ENCODE data around the gene OLFML1.

Gene OLFML1

DNA sequence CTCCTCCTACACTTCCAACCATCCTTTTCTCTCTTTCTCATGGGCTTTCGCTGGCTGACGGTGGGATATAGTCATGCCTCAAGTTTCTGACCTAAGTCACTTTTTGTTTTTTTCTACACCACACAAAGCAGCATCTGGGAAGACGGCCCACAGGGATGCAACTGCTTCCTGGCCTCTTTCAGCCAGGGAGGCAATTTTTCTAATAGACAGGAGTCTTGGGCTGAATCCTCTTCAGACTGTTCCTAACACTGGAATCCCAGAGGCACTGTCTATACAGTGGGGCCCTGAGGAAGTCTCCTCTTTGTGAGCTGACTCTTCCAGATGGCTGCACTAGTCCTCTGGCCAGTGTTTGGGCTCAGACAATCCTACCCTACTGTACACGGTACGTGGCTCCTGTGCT is 39.7 kb upstream of the OLFML1 start:
- TF ChIP-seq ZFX (IDR thresholded peaks at IDR 0.05) = no peak
- TF ChIP-seq, protein P1, sequence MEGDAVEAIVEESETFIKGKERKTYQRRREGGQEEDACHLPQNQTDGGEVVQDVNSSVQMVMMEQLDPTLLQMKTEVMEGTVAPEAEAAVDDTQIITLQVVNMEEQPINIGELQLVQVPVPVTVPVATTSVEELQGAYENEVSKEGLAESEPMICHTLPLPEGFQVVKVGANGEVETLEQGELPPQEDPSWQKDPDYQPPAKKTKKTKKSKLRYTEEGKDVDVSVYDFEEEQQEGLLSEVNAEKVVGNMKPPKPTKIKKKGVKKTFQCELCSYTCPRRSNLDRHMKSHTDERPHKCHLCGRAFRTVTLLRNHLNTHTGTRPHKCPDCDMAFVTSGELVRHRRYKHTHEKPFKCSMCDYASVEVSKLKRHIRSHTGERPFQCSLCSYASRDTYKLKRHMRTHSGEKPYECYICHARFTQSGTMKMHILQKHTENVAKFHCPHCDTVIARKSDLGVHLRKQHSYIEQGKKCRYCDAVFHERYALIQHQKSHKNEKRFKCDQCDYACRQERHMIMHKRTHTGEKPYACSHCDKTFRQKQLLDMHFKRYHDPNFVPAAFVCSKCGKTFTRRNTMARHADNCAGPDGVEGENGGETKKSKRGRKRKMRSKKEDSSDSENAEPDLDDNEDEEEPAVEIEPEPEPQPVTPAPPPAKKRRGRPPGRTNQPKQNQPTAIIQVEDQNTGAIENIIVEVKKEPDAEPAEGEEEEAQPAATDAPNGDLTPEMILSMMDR (conservative IDR thresholded peaks at IDR 0.05) = no peak
- H3K27ac ChIP-seq = no peak overlapping the region

DNA sequence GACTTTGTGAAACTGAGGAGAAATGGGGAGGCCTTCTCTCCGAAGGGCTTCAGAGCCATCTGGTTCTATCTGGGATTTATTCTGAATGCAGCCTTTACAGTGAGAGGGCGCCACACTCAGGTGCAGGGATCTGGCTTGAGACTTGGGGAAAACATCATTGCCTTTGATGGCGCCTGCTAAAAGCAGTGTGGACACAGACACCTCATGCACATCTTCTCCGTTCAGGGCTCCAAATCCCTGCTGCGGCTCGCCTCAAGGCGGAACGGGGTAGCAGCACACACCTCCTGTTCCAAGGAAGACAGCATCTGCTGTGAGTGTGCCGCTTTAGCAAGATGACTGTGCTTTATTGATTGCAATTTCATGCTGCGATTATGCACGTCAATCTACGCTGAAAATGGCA is 37.1 kb upstream of the OLFML1 start:
- no peak overlapping the region for H3K27ac ChIP-seq
- TF ChIP-seq ZFX (IDR thresholded peaks at IDR 0.05) = no peak
- TF ChIP-seq, protein P1 (conservative IDR thresholded peaks at IDR 0.05) = no peak

DNA sequence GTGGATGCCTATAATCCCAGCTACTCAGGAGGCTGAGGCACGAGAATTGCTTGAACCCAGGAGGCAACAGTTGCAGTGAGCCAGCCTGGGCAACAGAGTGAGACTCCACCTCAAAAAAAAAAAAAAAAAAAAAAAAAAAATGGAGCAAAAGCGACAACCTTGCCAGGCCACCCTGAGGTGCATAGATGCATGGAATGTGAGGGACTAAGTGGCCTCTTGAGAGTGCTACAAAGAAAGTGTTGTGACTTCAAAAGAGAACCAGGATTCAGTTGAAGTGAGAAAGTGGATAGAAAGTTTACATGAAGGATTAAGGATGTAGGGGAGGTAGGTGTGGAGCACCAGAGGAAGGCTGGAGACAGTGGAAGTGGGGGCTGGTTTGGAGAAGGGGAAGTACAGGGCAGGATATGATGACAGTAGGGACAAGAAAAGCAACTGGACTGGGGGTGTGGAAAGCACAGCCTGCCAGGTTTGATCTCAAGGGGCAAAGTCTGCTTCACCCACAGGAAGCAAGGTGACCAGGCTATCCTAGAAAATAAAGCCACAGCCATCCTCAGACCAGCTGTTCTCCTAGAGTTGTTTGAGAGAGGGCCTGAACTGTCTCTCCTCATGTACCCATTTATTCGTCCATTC is 36.0 kb upstream of the OLFML1 start:
- TF ChIP-seq, protein P1 (conservative IDR thresholded peaks at IDR 0.05) = no peak
- no peak for TF ChIP-seq ZFX (IDR thresholded peaks at IDR 0.05)
- H3K27ac ChIP-seq = no peak overlapping the region

DNA sequence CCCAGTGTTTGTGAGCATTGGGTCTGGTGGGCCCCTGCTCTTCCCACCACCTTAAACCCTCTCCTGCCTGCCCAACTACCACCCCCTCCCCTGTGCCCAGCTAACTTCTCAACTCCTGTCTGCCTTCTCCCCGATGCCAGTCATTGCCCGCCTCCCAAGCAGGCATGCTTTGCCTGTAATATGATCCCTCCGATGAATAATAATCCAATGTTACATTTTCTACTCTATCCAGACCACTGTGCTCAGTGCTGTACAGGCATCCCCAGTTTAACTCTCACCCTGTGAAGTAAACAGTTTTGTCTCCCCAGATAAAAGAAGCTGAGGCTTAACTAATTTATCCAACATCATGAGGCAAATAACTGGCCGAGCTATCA is 35.5 kb upstream of the OLFML1 start:
- H3K27ac ChIP-seq = no peak overlapping the region
- TF ChIP-seq, protein P1 (conservative IDR thresholded peaks at IDR 0.05) = no peak
- no peak for TF ChIP-seq ZFX (IDR thresholded peaks at IDR 0.05)

DNA sequence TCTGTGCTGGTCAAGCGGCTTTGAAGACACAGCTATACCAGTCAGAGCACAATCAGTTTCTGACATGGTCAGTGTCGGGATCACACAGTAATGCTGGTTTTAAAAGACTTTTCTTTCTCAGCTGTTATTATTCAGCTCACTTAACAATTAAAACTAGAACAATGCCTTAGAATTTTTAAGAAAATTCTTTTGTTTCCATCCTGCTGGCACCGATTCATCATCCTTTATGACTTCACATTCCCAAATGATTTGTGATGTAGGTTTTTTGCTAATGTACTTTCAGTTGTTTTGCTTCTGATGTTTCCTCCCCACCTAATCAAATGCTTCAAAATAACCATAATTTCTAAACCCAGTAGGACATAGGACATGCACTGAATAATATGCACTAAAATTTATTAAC is 34.5 kb upstream of the OLFML1 start:
- TF ChIP-seq ZFX (IDR thresholded peaks at IDR 0.05) = no peak
- TF ChIP-seq, protein P1 (conservative IDR thresholded peaks at IDR 0.05) = no peak
- no peak overlapping the region for H3K27ac ChIP-seq

DNA sequence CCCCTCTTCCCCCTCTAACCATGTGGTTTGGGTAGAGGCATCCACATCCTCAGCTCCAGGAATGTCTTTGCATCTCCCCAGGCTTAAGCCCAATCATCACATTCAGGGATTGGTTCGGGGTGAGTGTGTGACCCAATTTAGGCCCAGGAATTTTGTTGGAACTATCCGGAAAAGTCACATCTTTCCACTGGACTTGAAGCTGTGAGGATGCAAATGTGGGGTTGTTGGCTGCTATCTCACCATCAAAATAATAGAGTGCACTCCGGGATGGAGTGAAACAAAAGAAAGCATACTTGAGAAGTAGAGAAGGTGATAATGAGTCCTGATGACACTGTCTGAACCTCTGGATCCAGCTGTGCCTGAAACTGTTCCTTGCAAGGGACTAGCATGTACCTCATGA is 33.8 kb upstream of the OLFML1 start:
- TF ChIP-seq, protein P1 (conservative IDR thresholded peaks at IDR 0.05) = no peak
- no peak for TF ChIP-seq ZFX (IDR thresholded peaks at IDR 0.05)
- no peak overlapping the region for H3K27ac ChIP-seq

DNA sequence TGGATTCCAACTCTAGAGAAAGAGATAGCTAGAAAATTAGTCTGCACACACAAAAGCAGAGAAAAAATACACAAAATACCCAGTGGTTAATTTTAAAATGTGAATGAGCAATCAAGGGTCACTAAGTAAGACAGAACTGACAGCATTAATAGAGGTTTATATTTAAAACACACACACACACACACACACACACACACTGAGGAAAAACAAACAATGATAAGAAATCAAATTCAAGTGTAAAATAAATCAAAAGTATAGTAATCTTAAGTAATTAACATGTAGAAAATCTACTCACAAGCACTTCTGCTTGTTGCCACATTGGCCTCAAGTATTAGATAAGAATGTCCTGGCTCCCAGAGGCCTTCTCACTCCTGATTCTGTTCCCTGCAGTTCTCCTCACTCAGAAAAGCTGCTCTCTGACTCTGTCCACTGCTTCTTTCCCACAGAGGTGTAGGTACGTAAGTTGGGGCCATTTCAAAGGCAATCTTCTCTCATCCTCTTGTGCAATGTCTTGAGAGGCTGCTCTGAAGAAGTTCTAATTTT is 33.3 kb upstream of the OLFML1 start:
- TF ChIP-seq, protein P1 (conservative IDR thresholded peaks at IDR 0.05) = no peak
- no peak for TF ChIP-seq ZFX (IDR thresholded peaks at IDR 0.05)
- no peak overlapping the region for H3K27ac ChIP-seq

All from C4-2B (cell line).